C4-2B (cell line): ENCODE data around the gene FCRL5.

ENCODE experiments used
- ZFX ChIP-seq: fragments of 450-650 bp; IDR thresholded peaks from 2 replicates; pipeline ENCODE4 v1.6.1; 2017
- TF ChIP-seq, protein P1 (sequence below): fragments of 450-650 bp; conservative IDR thresholded peaks from 2 replicates; pipeline ENCODE4 v1.5.1; 2017; ENCODE audit warnings: mild to moderate bottlenecking

DNA sequence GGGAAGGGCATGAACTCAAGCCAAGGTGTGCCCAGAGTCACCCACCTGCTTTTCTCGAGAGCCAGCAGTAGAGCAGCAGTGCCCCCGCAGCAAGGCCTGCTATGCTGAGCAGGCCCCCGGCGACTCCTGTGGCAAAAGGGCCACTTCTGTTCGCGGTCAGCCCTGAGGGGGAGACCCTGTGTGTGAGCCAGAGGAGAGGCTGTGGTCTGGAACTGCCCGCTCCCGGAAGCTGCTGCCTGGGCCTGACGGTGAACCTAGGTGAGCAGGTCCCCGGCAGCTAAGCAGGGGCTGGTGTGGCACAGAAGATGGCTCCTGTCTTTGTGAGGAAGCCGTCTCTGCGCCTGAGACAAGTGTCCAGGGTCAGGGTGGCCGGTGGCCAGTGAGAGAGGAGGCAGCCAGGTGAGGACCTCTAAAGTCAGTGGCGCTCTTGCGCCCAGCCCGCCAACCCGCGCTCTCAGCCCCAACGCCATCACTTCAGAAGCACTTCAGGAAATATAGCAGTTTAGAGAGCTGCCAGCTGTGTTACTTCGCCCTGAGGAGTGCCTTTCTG is 31.9 kb downstream of the FCRL5 start:
- TF ChIP-seq, protein P1, sequence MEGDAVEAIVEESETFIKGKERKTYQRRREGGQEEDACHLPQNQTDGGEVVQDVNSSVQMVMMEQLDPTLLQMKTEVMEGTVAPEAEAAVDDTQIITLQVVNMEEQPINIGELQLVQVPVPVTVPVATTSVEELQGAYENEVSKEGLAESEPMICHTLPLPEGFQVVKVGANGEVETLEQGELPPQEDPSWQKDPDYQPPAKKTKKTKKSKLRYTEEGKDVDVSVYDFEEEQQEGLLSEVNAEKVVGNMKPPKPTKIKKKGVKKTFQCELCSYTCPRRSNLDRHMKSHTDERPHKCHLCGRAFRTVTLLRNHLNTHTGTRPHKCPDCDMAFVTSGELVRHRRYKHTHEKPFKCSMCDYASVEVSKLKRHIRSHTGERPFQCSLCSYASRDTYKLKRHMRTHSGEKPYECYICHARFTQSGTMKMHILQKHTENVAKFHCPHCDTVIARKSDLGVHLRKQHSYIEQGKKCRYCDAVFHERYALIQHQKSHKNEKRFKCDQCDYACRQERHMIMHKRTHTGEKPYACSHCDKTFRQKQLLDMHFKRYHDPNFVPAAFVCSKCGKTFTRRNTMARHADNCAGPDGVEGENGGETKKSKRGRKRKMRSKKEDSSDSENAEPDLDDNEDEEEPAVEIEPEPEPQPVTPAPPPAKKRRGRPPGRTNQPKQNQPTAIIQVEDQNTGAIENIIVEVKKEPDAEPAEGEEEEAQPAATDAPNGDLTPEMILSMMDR: no peak
- no peak for TF ChIP-seq ZFX
